WTC11 (cell line): ENCODE data around the gene MEIS1. TPM values are rescaled to one million over a fixed set of nuclear protein-coding genes. Genes with fewer than 3 reads are reported as not detected.

Experiments used
- ATAC-seq: fragments of 200-7000 bp; cut with Tn5 transposase; 2 replicates; pipeline ENCODE4 v1.10.0; 2021; ENCODE audit warnings: mild to moderate bottlenecking, moderate library complexity
- CTCF ChIA-PET: fragments of 300-600 bp; sonication (Branson Sonifier 250); formaldehyde crosslinking; loops from one replicate; lab custom pipeline; 2021; ENCODE audit warnings: antibody characterized with exemption; lab: Charles Lee
- POLR2A ChIA-PET: fragments of 350-600 bp; sonication (Branson Sonifier 250); formaldehyde crosslinking; loops from one replicate; lab custom pipeline; 2021; ENCODE audit warnings: antibody characterized with exemption; lab: Charles Lee
- DNase-seq: peaks from one replicate; pipeline ENCODE4 v3.0.0; 2021; ENCODE audit warnings: low spot score
- H3K27ac Mint-ChIP-seq: 2 replicates; pipeline ENCODE4 v1.8.0; 2021; ENCODE audit warnings: mixed read lengths
- H3K27me3 Mint-ChIP-seq: 2 replicates; pipeline ENCODE4 v1.8.0; 2021; ENCODE audit warnings: low read depth, mild to moderate bottlenecking, moderate library complexity, mixed read lengths
- H3K36me3 Mint-ChIP-seq: 2 replicates; pipeline ENCODE4 v1.8.0; 2021; ENCODE audit warnings: mixed read lengths
- H3K4me1 Mint-ChIP-seq: 2 replicates; pipeline ENCODE4 v1.8.0; 2022; ENCODE audit warnings: mixed read lengths
- H3K4me3 Mint-ChIP-seq: 2 replicates; pipeline ENCODE4 v1.8.0; 2021; ENCODE audit warnings: mild to moderate bottlenecking, moderate library complexity, mixed read lengths
- H3K9me3 Mint-ChIP-seq: 2 replicates; pipeline ENCODE4 v1.8.0; 2021; ENCODE audit warnings: mixed read lengths
- ARID4B ChIP-seq: sonication (generic); formaldehyde crosslinking; IDR thresholded peaks from 2 replicates; pipeline ENCODE4 v1.8.0; 2023; ENCODE audit warnings: missing genetic modification reagents, mild to moderate bottlenecking, borderline replicate concordance
- CBFB ChIP-seq: sonication (generic); formaldehyde crosslinking; IDR thresholded peaks from 2 replicates; pipeline ENCODE4 v1.8.1; 2022; ENCODE audit warnings: mild to moderate bottlenecking, low read depth, missing genetic modification reagents
- EMX1 ChIP-seq: fragments of 250-450 bp; sonication (Bioruptor Pico); IDR thresholded peaks from 2 replicates; pipeline ENCODE4 v1.8.0; 2021; ENCODE audit warnings: mild to moderate bottlenecking
- ETV6 ChIP-seq: sonication (generic); formaldehyde crosslinking; IDR thresholded peaks from 2 replicates; pipeline ENCODE4 v1.8.1; 2022; ENCODE audit warnings: mild to moderate bottlenecking, missing genetic modification reagents
- FOXK1 ChIP-seq: sonication (generic); formaldehyde crosslinking; IDR thresholded peaks from 2 replicates; pipeline ENCODE4 v1.8.0; 2022; ENCODE audit warnings: mild to moderate bottlenecking, moderate library complexity, missing genetic modification reagents
- MLX ChIP-seq: sonication (generic); formaldehyde crosslinking; IDR thresholded peaks from 2 replicates; pipeline ENCODE4 v1.8.1; 2023; ENCODE audit warnings: mild to moderate bottlenecking, missing genetic modification reagents, moderate library complexity
- OVOL2 ChIP-seq: fragments of 250-450 bp; sonication (Bioruptor Pico); IDR thresholded peaks from 2 replicates; pipeline ENCODE4 v1.9.0; 2021; ENCODE audit warnings: mild to moderate bottlenecking, borderline replicate concordance
- SMAD4 ChIP-seq: sonication (generic); formaldehyde crosslinking; IDR thresholded peaks from 2 replicates; pipeline ENCODE4 v1.8.0; 2022; ENCODE audit warnings: mild to moderate bottlenecking, missing genetic modification reagents
- ZNF121 ChIP-seq: sonication (generic); formaldehyde crosslinking; IDR thresholded peaks from 2 replicates; pipeline ENCODE4 v1.8.0; 2023; ENCODE audit warnings: missing genetic modification reagents
- ZNF219 ChIP-seq: sonication (generic); formaldehyde crosslinking; IDR thresholded peaks from 2 replicates; pipeline ENCODE4 v1.8.0; 2023; ENCODE audit warnings: missing genetic modification reagents, mild to moderate bottlenecking, borderline replicate concordance
- ZNF317 ChIP-seq: sonication (generic); formaldehyde crosslinking; IDR thresholded peaks from 2 replicates; pipeline ENCODE4 v1.8.1; 2023; ENCODE audit warnings: low read depth, mild to moderate bottlenecking, moderate library complexity, missing genetic modification reagents, borderline replicate concordance
- ZNF396 ChIP-seq: fragments of 250-450 bp; sonication (Bioruptor Pico); IDR thresholded peaks from 2 replicates; pipeline ENCODE4 v1.8.0; 2021; ENCODE audit warnings: mild to moderate bottlenecking, moderate library complexity, borderline replicate concordance
- ZNF512 ChIP-seq: sonication (generic); formaldehyde crosslinking; IDR thresholded peaks from 2 replicates; pipeline ENCODE4 v1.8.1; 2022; ENCODE audit warnings: missing genetic modification reagents, borderline replicate concordance
- ZSCAN18 ChIP-seq: fragments of 250-450 bp; sonication (Bioruptor Pico); IDR thresholded peaks from 2 replicates; pipeline ENCODE4 v2.1.2; 2022; ENCODE audit warnings: mild to moderate bottlenecking, moderate library complexity
- total RNA-seq: library from RNA; stranded (reverse); gene quantifications from 3 replicates; pipeline ENCODE4 v1.2.3, GENCODE V29; 2021
- TF ChIP-seq, protein P1 (sequence below): sonication (generic); formaldehyde crosslinking; IDR thresholded peaks from 2 replicates; pipeline ENCODE4 v1.8.1; 2023; ENCODE audit warnings: mild to moderate bottlenecking, missing genetic modification reagents
- TF ChIP-seq, protein P2 (sequence below): sonication (generic); formaldehyde crosslinking; IDR thresholded peaks from 2 replicates; pipeline ENCODE4 v1.8.1; 2022; ENCODE audit warnings: mild to moderate bottlenecking, missing genetic modification reagents, moderate library complexity, borderline replicate concordance
- TF ChIP-seq, protein P3 (sequence below): sonication (generic); formaldehyde crosslinking; IDR thresholded peaks from 2 replicates; pipeline ENCODE4 v1.8.1; 2023; ENCODE audit warnings: mild to moderate bottlenecking, moderate library complexity, missing genetic modification reagents

Gene MEIS1
- total RNA-seq, 1 experiment from 2014 or later, result 0.48 TPM

GRCh38 chr2:66462501-66462825, 27.5 kb downstream of the MEIS1 start (continued):
- TF ChIP-seq MLX (CRISPR knock-in tag) (no peak), CBFB (CRISPR knock-in tag) (no peak)
- TF ChIP-seq, protein P1, sequence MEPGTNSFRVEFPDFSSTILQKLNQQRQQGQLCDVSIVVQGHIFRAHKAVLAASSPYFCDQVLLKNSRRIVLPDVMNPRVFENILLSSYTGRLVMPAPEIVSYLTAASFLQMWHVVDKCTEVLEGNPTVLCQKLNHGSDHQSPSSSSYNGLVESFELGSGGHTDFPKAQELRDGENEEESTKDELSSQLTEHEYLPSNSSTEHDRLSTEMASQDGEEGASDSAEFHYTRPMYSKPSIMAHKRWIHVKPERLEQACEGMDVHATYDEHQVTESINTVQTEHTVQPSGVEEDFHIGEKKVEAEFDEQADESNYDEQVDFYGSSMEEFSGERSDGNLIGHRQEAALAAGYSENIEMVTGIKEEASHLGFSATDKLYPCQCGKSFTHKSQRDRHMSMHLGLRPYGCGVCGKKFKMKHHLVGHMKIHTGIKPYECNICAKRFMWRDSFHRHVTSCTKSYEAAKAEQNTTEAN (CRISPR knock-in tag), result no peak

DNA sequence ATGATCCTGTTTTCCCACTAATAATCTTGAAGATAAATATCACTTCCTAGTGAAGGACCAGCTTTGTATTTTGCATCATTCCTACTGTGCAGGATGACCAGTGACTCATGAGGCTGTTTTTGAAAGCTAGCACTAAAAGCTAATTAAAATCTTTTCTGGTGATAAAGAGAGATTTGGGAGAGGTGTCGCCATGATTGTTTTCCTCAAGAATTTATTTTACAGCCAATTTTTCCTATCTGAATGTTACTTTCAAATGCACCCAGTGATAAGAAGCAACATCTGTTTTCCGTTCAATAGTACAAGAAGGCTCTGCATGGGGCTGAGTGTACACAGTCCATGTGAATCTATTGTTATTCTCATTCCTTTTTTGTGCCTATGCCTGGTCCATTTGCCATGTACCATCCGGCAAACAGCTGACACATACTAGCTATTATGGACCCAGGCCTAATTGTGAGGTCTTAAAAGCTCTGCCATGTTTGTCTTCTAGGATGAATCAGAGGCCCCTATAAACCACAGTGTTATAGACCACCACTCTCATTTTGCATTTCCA, 28.4 kb downstream of the MEIS1 start:
- ChIA-PET CTCF (interaction anchor here (1.0 kb wide), 1 partner anchor 30 kb away, joined by 3 read pairs; no protein-coding TSS in a partner anchor), POLR2A (interaction anchor here (0.6 kb wide), 1 partner anchor 813 kb away, joined by 5 read pairs; no protein-coding TSS in a partner anchor)
- Mint-ChIP-seq H3K27me3 (peaks cover 3% of the 10 kb centered on the region; the same call in 1 of the 2 replicates), H3K4me3 (no peak overlapping the region), H3K9me3 (no peaks in the 10 kb centered on the region), H3K27ac (no peak overlapping the region), H3K36me3 (no peaks in the 10 kb centered on the region), H3K4me1 (no peaks in the 10 kb centered on the region)
- TF ChIP-seq, protein P2, sequence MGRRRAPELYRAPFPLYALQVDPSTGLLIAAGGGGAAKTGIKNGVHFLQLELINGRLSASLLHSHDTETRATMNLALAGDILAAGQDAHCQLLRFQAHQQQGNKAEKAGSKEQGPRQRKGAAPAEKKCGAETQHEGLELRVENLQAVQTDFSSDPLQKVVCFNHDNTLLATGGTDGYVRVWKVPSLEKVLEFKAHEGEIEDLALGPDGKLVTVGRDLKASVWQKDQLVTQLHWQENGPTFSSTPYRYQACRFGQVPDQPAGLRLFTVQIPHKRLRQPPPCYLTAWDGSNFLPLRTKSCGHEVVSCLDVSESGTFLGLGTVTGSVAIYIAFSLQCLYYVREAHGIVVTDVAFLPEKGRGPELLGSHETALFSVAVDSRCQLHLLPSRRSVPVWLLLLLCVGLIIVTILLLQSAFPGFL (CRISPR knock-in tag), result no peak
- TF ChIP-seq ZNF512 (no peak), ZNF317 (CRISPR knock-in tag) (no peak), ZNF219 (CRISPR knock-in tag) (no peak)
- no peak for ATAC-seq
- no peak for DNase-seq

GRCh38 chr2:66464930-66465637, 30.2 kb downstream of the MEIS1 start:
- H3K4me3 Mint-ChIP-seq, result no peak overlapping the region
- no peak overlapping the region for H3K27ac Mint-ChIP-seq
- peaks cover under 1% of the 10 kb centered on the region; the same call in 1 of the 2 replicates for H3K27me3 Mint-ChIP-seq
- no peaks in the 10 kb centered on the region for H3K9me3 Mint-ChIP-seq
- peaks cover 17% of the 10 kb centered on the region for H3K4me1 Mint-ChIP-seq
- H3K36me3 Mint-ChIP-seq, result no peaks in the 10 kb centered on the region
- CTCF ChIA-PET, result no interaction called here
- ATAC-seq, result no peak
- POLR2A ChIA-PET, result no interaction called here
- no peak for DNase-seq
- no peak for TF ChIP-seq ZSCAN18
- TF ChIP-seq ARID4B (CRISPR knock-in tag), result no peak
- TF ChIP-seq, protein P3, sequence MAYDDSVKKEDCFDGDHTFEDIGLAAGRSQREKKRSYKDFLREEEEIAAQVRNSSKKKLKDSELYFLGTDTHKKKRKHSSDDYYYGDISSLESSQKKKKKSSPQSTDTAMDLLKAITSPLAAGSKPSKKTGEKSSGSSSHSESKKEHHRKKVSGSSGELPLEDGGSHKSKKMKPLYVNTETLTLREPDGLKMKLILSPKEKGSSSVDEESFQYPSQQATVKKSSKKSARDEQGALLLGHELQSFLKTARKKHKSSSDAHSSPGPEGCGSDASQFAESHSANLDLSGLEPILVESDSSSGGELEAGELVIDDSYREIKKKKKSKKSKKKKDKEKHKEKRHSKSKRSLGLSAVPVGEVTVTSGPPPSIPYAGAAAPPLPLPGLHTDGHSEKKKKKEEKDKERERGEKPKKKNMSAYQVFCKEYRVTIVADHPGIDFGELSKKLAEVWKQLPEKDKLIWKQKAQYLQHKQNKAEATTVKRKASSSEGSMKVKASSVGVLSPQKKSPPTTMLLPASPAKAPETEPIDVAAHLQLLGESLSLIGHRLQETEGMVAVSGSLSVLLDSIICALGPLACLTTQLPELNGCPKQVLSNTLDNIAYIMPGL (CRISPR knock-in tag), result no peak
- no peak for TF ChIP-seq ZNF396
- TF ChIP-seq SMAD4 (CRISPR knock-in tag), result no peak
- no peak for TF ChIP-seq EMX1 (CRISPR knock-in tag)
- TF ChIP-seq ETV6, result no peak
- no peak for TF ChIP-seq CBFB (CRISPR knock-in tag)
- TF ChIP-seq OVOL2 (CRISPR knock-in tag), result no peak
- TF ChIP-seq FOXK1 (CRISPR knock-in tag), result no peak
- no peak for TF ChIP-seq ZNF121
